Measurements from ENCODE around the gene CCDC12.

Gene CCDC12

DNA sequence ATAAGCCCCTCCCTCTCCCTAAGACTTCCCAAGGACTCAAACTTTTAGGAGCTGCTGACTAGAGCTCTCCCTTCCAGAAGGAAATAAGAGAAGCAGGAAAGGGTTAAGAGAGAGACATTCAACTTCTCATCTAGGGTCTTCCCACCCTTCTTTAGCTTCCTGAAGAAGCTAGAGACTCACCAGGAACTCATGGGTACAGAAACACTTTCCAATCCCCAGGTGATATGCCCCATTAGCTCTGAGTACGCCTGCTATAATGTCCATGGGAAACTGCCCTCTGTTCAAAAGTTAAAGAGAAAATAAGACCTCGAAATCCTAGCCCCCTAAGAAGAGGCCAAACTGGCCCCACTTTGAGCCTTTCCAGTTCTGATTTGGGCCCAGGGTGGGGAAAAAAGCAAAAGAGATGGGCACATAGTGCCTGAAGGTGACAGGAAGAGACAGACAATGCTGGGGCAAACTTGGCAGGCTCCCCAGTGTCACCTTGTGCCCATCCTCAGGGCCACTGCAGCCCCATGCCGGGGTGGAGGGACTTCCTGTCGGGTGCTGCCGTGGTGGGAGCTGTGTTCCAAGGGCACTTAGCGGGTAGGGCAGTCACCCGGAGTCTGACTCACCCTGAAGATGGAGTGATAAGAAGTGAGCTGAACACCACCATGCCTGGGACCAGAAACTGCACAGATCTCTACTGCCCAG, 29.5 kb downstream of the CCDC12 start:
- no peak for DNase-seq (ENCODE audit: low spot score)
- TF ChIP-seq CTCF (IDR thresholded peaks at IDR 0.05; ENCODE audit: borderline replicate concordance, control extremely low read depth, extremely low read depth, insufficient read depth, missing control alignments) = no peak
- in situ Hi-C loops (cut with MboI; ENCODE audit: low sequenced_read_pairs, unreplicated experiment) = no loop called here

- no peak for TF ChIP-seq CTCF (IDR thresholded peaks at IDR 0.05; ENCODE audit: borderline replicate concordance, control extremely low read depth, extremely low read depth, insufficient read depth, missing control alignments)
- in situ Hi-C loops (cut with MboI; ENCODE audit: low sequenced_read_pairs, unreplicated experiment) = no loop called here
- no peak for DNase-seq (ENCODE audit: low spot score)
Observed at GRCh38 chr3:46946416-46946815, 30.1 kb downstream of the CCDC12 start.

GRCh38 chr3:46944191-46944590, 32.4 kb downstream of the CCDC12 start:
- in situ Hi-C loops (cut with MboI; ENCODE audit: low sequenced_read_pairs, unreplicated experiment) = no loop called here

GRCh38 chr3:46943237-46944187, 33.0 kb downstream of the CCDC12 start:
- in situ Hi-C loops (cut with MboI; ENCODE audit: low sequenced_read_pairs, unreplicated experiment) = no loop called here
- no peak for DNase-seq (ENCODE audit: low spot score)
- no peak for TF ChIP-seq CTCF (IDR thresholded peaks at IDR 0.05; ENCODE audit: borderline replicate concordance, control extremely low read depth, extremely low read depth, insufficient read depth, missing control alignments)

More at GRCh38 chr3:46944191-46944590, 32.4 kb downstream of the CCDC12 start:
- no peak for DNase-seq (ENCODE audit: low spot score)
- no peak for TF ChIP-seq CTCF (IDR thresholded peaks at IDR 0.05; ENCODE audit: borderline replicate concordance, control extremely low read depth, extremely low read depth, insufficient read depth, missing control alignments)

GRCh38 chr3:46942481-46943236, 33.9 kb downstream of the CCDC12 start:
- no peak for DNase-seq (ENCODE audit: low spot score)
- in situ Hi-C loops (cut with MboI; ENCODE audit: low sequenced_read_pairs, unreplicated experiment) = no loop called here
- TF ChIP-seq CTCF (IDR thresholded peaks at IDR 0.05; ENCODE audit: borderline replicate concordance, control extremely low read depth, extremely low read depth, insufficient read depth, missing control alignments) = no peak

DNA sequence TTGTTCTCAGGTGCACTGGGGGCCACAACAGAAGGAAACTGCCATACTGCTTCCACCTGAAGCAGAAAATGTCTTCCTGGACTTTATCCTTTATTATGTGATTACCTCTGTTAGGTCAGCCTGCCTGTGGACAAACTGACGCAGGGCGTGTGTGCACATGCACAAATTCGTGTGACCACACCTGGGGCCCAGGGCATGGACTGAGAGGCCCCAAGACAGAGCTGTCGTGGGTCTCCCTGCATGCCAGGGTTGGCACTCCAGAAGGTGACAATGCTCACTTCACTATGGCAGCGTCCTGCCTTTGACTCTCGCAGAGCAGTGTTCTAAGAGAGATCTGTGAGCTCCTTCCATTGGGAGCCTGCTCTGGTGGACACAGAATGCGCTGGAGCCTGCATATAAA, 34.5 kb downstream of the CCDC12 start:
- no peak for DNase-seq (ENCODE audit: low spot score)
- in situ Hi-C loops (cut with MboI; ENCODE audit: low sequenced_read_pairs, unreplicated experiment) = no loop called here
- TF ChIP-seq CTCF (IDR thresholded peaks at IDR 0.05; ENCODE audit: borderline replicate concordance, control extremely low read depth, extremely low read depth, insufficient read depth, missing control alignments) = no peak

Measured in GM13976 (cell line).